Activated CD4-positive, alpha-beta T cell treated with anti-CD3 and anti-CD28 coated beads, Interleukin-2, amount 50 U/mL, for 16 hours (primary cell): ENCODE results near the gene RAB1A.

ENCODE experiments used
- DNase-seq: peaks from one replicate; pipeline ENCODE4 v3.0.0-alpha.2; 2020

Gene RAB1A

DNA sequence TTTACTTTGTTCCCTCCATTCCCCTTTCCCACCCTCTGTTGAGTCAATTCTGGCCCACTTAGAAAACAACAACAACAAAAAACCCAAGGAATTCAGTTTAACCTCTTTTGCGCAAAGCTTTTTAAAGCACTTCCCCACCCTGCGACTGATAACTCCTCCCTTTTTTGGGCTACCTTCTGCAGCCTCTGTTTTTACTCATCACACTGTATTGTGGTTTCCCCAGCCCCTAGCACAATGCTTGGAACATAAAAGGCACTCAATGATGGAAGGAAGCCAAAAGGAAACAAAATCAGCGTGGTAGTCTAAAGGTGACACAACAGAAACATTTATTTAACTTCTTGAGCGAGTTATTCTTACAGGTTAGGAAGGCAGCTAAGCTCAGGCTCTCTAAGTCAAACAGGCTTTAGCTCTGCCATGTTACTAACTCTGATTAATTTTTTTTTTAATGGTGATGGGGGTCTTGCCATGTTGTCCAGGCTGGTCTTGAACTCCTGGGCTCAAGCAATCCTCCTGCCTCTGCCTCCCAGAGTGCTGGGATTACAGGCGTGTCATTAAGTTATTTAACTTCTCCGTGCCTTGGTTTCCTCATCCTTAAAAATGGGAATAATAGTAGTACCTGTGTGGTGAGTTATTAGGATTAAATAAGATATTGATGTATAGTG lies 72.4 kb downstream of the RAB1A start:
- peak; percentile 88 for DNase-seq

GRCh38 chr2:65057054-65057375 lies 72.9 kb downstream of the RAB1A start:
- DNase-seq: no peak

GRCh38 chr2:65056215-65057053 lies 73.5 kb downstream of the RAB1A start, which contains the start of gene CEP68:
TSS of gene CEP68 (plus strand) at chr2:65056416. CDS start at chr2:65069445, 13,029 bp downstream.
- peak; percentile 98 for DNase-seq

- no peak for DNase-seq
These were observed 74.3 kb downstream of the RAB1A start for GRCh38 chr2:65055422-65056214.

DNA sequence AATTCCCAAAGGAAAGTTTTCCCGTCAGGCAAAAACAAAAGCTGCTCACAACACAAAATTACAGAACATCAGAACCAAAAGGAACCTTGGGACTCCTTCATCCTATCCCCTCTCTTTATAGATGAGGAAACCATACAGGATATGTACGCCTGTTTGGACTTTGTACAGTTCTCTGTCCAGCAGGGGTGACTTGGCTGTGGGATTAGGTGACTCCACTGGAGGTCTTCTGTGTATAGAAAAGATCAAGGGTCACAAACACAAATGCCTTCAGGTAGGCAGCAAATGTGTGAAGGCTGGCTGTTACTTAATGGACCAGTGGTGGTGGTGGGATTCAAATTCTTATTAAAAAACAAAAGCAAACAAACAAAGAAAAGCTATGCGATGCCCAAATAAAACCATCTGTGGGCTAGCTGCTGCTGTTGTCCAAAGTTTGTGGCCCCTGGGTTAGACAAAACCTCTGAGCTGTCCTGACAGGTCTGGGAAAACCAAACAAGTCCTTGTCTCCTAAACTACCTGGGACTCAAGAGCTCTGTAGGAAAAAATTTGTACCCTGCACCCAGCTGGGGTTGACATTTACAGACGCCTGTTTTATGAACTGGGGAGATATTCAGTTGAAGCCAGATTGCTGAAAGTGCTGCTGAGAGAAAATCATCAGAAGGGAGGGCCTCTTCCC lies 75.0 kb downstream of the RAB1A start:
- no peak for DNase-seq

- DNase-seq: peak; percentile 70
These were observed 76.7 kb downstream of the RAB1A start for GRCh38 chr2:65053199-65053598.

DNA sequence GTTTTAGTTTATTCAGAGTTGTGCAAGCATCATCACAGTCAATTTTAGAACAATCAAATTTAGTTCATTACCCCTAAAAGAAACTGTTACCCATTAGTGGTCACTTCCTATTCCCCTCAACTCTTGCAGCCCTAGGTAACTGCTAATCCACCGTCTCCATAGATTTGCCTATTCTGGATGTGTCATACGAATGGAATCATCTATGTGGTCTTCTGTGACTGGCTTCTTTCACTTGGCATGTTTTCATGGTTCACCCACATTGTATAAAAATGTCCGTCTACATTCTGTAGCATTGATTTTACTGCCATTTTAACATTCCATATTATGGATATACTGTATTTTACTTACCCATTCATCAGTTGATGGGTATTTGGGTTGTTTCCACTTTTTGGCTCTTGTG lies 79.0 kb downstream of the RAB1A start:
- DNase-seq: no peak

- no peak for DNase-seq
These were observed 80.8 kb downstream of the RAB1A start for GRCh38 chr2:65049010-65049639.

DNA sequence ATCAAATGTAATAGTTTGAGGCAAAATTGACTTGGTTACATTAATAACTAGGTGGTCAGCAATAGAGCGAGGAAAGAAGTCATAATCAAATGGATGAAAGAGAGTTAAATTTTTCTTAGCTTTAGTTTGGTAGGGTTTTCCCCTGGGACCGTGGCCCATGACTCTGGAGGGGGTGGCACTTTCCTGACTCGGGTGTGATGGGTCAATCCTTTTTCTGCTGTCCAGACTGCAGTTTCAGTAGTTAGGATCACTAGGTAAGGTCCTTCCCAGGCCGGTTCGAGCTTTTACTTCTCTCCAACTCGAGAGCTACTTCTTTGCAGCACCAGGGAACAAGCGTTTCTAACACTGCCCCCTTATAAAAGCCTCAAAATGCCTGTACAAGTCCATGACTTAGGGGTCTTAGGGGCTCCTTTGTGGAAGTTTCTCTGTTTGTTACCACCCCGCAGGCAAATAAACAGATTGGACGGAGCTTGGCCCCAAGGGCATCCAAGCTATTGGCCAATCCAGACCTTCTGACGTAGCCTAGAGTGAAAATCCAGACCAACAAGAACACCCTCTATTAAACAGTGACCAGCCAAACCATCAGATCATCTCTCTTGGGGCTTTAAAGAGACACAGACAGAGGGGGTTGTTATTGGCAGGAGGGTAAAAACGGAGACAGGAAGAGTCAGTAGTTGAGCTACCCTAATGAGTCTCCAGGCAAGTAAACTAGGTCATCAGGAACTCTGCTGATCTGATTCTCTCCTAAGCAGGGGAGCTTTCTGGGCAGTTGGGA lies 83.1 kb downstream of the RAB1A start:
- no peak for DNase-seq

GRCh38 chr2:65045651-65046050 lies 84.3 kb downstream of the RAB1A start:
- no peak for DNase-seq

DNA sequence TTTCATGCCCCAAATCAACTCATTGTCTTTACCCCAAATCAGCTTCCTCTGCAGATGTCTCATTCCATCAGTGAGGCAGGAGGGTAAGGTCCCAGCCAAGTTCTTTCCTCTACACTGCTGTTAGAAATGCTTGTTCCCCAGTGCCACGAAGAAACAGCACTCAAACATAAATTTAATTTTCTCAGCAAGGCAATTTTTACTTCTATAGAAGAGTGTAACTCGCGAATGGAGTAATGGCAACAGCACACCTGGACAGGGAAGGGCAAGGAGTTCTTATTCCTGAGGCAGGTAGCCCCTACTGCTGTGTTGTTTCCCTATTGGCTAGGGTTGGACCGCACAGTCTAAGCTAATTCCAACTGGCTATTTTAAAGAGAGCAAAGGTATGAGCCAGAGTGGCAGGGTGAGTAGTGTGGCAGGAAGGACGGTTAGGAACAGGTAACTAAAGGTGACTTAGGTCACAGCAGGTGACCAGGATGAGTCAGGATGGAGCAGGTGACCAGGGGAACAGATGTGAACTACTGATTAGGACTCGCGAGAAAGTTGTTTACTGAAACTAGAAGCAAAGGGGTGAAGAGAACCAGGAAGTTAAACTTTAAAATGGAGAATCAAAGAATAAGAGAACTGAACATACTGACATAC lies 85.7 kb downstream of the RAB1A start:
- no peak for DNase-seq

DNA sequence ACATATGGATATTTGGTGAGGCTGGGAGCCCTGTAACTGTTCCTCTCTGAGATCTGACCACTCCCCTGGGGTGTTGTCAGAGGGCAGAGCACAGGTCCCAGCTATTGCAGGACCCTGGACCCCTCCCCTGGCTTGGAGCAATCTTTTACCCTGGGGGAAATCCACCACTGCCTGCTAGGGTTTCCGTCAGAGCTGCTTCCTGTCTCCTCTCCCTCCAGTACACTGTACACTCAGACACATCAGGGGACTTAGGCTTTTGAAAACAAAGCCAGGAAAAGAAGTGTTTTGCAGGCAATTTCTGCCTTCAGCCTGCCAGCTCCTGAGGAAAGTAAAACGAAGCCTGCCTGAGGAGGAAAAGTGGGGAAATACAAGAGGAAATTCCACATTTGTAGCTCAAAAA lies 86.9 kb downstream of the RAB1A start:
- DNase-seq: no peak

DNA sequence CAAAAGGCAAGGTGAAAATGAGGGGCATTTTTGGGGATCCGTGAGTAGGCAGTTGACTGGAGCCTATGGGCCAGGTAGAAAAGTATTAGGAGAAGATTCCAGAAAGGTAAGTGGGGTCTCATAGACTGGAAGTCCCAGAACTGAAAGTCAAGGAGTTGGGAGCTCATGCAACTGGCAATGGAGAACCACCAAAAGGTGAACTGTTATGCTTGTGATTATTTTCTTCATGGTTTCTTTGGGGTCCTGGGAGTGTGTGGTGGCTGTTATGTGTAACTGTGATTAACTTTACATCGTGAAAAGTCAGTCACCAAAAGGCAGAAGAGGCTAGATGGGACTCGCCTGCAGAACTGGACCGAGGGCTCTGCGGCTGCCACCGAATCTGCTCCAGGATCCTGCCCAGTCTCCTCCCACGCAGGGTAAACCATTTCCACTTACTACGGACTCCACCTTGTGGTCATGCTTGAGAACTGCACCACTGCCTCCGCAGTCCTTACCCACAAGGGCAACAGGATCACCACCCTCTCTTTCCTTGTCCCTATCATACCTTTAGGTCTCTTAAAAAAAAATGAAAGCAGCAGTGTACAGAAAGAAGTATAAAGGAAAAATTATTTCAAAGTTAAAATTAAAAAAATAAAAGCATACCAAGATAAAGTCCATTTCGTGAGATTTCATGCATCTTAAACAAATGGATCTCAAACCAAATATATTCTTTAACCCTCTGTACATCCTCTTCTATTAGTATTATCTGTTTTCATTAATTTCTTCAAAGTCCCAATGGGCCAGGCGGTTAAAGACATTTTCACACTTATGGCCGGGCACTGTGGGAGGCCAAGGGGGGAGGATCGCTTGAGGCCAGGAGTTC lies 89.3 kb downstream of the RAB1A start:
- DNase-seq: peak; percentile 81

DNA sequence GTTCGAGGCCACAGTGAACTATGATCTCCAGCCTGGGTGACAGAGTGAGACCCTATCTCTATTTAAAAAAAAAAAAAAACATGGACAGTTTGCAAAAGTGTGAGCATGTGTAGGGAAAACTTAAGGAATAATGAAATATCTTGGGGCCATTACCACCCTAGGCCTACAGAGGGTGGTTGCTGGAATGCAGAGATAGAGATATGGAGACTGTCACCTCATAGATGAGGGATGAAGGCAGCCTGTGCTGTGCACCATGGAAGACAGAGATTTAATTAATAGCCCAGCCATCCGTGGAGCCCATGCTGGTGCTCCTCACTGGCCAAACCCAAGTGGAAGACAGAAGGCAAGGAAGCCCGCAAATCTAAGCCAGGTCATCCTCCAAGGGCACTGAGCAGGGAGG lies 90.3 kb downstream of the RAB1A start:
- no peak for DNase-seq

GRCh38 chr2:65037178-65037577 lies 92.7 kb downstream of the RAB1A start:
- no peak for DNase-seq
